HuH-7.5 (cell line): ENCODE results near the gene KNL1.
"Not testable (repeated sequence)": the region's sequence is repeated elsewhere in the genome, so short reads cannot be mapped to it uniquely, and the experiment has no call there.

Source experiments
- DNase-seq: peaks from one replicate; pipeline ENCODE4 v3.0.0; 2011; ENCODE audit warnings: low spot score

The KNL1 gene, protein sequence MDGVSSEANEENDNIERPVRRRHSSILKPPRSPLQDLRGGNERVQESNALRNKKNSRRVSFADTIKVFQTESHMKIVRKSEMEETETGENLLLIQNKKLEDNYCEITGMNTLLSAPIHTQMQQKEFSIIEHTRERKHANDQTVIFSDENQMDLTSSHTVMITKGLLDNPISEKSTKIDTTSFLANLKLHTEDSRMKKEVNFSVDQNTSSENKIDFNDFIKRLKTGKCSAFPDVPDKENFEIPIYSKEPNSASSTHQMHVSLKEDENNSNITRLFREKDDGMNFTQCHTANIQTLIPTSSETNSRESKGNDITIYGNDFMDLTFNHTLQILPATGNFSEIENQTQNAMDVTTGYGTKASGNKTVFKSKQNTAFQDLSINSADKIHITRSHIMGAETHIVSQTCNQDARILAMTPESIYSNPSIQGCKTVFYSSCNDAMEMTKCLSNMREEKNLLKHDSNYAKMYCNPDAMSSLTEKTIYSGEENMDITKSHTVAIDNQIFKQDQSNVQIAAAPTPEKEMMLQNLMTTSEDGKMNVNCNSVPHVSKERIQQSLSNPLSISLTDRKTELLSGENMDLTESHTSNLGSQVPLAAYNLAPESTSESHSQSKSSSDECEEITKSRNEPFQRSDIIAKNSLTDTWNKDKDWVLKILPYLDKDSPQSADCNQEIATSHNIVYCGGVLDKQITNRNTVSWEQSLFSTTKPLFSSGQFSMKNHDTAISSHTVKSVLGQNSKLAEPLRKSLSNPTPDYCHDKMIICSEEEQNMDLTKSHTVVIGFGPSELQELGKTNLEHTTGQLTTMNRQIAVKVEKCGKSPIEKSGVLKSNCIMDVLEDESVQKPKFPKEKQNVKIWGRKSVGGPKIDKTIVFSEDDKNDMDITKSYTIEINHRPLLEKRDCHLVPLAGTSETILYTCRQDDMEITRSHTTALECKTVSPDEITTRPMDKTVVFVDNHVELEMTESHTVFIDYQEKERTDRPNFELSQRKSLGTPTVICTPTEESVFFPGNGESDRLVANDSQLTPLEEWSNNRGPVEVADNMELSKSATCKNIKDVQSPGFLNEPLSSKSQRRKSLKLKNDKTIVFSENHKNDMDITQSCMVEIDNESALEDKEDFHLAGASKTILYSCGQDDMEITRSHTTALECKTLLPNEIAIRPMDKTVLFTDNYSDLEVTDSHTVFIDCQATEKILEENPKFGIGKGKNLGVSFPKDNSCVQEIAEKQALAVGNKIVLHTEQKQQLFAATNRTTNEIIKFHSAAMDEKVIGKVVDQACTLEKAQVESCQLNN (N-terminal part only)

DNA sequence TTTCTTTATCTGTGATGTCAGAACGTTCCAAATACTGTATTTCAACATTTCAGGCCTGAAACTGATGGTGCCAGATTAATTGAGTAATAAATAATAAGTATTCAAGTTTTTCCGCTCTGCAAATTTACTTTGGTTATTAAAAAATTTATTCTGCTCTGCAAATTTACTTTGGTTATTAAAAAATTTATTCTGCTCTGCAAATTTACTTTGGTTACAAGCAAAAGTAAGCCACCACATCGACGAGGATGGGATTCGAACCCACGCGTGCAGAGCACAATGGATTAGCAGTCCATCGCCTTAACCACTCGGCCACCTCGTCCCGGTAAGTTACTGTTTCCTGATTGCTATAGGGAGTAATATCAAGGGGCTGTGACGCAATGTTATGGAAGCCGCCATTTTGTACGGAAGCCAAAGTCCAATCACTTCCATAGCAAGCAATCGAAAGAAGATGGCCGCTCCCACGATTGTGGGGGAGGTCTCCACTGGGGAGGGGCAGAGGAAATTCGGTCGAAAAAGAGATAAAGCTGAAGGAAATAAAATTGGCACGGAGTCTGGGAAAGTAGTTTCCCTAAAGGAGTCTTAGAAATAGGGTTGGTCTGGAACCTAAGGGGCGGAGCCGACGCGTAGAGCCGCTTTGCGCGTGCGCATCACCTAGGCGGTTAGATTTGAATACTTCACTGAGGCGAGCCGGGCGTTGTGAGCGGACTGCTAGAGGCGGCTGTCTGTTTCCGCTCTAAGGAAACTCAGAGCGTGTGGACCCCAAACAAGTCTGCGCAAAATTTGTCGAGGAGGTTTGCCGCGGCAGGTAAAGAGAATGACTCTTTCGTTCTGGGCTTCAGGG is at the start of gene KNL1:
TSS of gene KNL1 (plus strand) at position 662 of the 841 bp plus-strand sequence. CDS start 8,683 bp downstream, outside the sequence.
- peak; percentile 43 for DNase-seq

DNA sequence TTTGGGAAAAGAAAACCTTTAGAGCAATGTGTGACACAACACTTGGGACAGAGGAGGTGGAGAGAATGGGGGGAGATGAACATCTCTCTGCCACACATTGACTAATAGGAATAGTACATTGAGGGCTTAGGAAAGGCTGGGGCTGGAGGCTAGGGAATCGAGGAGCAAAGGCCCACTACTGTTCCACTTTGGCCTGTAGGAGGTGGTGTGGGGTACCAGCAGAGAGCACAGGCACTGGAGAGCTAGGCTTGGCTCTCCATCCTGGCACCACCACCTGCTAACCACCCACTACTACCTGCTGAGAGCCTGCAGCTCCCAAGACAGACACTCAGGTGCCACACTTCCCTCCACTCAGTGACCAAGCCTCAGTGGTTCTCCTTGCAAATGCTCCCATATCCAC is 48.6 kb upstream of the KNL1 start:
- DNase-seq, result no peak

DNA sequence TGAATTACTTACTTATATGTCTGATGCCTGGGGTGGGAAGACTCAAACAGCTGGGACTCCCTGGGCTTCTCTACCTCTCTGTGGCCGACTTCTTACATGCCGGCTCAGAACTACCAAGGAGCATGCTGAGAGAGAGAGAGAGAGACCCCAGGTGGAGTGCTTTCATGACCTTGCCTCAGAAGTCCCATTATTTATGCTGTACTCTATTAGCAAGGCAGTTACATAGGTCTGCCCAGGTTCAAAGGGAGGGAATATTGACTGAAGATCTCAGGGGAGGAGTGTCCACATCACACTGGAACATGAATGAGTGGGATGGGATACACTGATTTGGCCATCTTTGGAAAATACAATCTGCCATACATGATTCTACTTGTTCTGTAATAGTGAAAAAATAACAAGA is 45.4 kb upstream of the KNL1 start:
- no peak for DNase-seq

DNA sequence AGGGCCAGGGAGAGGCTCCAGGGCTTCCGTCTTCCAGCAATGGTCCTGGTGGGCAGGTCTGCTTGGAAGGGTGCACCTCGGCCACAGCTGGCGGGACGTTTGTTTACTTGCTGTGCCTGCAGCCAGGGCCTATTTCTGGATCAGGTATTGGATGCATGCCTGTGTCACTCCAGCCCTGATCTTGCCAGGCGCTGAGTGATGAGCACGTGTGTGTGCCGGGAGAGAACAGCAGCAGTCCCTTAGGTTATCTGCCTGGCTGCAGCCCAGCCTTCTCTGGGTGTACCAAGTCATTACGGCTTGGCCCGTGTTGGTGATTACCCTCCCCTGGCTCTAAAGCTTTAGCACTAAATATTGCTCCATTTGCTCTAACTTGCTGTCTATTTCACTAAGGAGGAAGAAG is 44.2 kb upstream of the KNL1 start:
- no peak for DNase-seq

DNA sequence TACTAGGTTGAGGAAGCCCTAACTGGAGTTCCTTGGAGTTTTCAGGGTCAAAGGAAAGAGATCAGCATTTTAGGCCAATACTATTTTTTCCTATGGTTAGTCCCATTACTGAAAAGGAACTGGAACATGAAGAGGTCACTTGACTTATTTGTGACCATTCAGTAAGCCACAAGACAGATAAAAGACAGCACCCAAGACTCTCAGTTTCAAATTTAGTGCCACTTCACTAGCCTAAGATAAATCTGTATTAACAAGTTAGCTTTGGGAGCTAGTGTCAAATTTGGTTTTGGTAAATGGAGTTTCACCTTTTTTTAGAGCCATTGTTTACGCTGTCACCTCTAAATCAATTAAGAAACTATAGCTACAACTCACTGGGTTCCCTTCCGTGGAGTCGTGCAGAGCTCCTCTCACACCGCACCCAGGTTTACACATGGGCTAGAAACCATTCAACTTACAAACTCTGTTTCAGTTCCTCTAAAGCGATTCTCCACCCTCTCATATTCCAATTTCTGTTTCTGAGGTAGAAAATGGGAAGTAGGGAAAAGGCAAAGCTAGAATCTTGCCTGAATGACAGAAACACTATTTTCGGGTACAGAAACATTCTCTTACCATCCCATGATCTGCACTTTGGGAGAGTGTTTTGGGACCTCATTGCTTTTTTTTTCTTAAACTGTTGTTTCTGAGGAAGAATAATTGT is 43.6 kb upstream of the KNL1 start:
- no peak for DNase-seq

DNA sequence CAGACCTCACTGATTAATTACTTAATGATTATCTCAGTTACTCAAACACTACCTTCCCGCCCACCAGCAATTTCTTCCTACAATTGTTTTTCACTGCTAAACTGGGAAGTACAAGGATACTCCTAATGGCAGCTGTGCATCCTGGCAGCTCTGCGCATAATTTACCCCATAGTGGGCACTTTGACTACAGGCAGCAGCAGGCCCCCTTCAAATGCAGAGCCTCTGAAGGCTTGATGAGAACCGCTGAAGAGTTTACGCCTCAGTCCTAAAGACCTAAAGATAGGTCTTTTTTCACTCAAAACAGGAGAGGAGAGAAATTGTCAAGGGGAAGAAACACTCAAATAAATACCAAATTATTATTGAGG is 39.9 kb upstream of the KNL1 start:
- DNase-seq, result no peak

DNA sequence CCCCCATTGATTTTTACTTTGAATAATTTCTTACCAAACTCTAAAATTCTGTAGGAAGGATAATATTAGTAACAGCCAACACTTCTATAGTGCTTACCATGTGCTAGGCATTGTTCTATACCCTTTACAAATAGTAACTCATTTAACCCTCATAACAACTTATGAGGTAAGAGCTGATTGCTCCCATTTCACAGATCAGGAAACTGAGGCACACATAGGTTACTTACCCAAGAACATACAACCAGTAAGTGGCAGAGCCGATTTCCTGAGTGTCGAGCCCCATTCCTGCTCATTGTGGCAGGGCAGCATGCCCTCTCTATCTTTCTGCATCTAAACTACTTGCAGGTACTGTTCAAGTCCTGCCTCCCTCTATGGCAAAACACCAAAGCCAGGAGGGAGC is 38.2 kb upstream of the KNL1 start:
- no peak for DNase-seq

DNA sequence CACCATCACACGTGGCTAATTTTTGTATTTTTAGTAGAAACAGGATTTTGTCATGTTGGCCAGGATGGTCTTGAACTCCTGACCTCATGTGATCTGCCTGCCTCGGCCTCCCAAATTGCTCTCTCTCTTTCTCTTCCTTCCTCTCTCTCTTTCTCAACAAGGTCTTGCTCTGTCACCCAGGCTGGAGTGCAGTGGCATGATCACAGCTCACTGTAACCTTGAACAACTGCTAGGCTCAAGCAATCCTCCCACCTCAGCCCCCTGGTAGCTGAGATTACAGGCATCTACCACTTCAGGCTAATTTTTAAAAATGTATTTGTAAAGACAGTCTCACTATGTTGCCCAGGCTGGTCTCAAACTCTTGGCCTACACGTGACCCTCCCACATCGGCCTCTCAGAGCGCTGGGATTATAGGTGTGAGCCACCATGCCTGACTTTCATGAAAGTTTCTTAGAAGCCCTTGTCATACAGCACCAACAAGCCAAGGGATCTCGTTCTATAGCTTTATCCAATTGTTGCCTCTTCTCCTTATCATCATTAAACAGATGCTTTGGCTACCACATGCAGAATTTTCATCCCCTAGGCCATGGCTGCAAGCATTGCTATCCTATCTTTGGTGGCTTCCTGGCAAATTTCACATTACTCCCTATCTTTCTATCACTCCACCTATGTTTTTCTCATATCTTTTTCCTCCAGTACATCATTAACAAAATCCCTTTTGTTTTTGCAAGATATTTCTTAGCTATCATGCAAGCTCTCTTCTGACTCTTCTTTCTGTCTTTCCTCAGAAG is 34.9 kb upstream of the KNL1 start:
- no peak for DNase-seq

DNA sequence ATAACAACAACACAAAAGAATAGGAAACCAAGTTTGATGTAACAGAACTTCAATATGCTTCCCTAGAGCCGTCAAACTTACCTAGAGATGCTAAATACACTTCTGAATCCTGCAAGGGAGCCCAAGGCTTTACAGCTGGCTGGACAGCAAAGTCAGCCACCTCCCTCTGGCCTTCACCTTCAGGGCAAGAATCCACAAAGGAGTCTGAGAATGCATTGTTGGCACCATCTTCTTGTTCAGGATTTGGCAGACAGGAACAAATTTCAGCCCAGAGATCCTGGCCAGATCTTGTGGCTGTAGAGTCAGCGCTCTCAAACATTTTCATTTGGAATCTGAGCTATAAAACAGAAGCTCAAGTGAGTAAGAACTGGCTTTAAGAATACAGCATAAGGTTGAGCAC is 31.4 kb upstream of the KNL1 start:
- DNase-seq, result no peak

DNA sequence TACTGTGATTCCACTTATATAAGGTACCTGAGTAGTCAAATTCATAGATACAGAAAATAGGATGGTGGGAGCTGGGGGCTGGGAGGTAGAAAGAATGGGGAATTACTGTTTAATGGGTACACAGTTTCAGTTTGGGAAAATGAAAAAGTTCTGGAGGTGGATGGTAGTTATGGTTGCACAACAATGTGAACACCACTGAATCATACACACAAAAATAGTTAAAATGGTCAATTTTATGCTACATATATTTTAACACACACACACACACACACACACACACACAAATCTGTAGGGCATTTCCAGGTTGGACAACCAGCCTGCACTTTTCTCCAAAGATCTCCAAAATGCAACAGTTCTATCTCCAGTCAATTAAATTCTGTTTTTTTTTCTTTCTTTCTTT is 30.6 kb upstream of the KNL1 start:
- no peak for DNase-seq

DNA sequence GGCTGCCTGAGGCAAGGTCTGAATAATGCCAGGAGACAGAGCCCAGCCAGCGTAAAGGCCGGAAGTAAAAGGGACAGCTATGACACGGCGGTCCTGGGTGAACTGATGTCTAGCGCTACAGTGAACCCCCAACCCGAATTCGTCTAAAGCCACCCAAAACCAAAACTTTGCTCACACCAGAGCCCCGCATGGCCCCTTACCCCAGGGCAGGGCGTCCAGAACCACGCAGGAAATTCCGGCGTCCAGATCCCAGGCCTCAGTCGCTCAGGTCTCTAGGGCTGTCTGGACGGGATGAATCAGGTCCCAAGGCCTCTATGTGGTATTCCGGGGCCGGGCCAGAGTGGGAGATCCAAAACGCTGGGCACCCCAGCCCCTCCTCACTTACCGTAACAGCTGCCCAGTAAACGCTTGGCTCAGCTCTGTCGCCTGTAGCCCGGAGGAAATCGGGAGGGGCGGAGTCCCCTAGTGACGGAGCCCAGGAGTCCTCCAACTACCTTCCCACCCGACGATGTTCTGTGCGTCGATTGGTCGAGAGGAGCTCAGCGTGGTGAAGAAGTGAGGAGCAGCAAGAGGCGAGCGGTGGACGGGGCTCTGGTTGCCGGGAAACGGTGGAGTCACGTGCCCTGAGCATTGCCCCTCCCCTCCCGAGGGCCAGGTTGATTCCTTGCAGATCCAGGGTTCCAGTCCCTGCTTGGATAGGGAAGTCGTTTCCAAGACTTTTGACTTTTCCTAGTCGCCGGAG is 29.3 kb upstream of the KNL1 start, which contains the start of gene CCDC32:
TSS of gene CCDC32 (minus strand) at position 452 of the 742 bp plus-strand sequence. CDS start 2,027 bp downstream, outside the sequence.
- DNase-seq, result peak; percentile 93

DNA sequence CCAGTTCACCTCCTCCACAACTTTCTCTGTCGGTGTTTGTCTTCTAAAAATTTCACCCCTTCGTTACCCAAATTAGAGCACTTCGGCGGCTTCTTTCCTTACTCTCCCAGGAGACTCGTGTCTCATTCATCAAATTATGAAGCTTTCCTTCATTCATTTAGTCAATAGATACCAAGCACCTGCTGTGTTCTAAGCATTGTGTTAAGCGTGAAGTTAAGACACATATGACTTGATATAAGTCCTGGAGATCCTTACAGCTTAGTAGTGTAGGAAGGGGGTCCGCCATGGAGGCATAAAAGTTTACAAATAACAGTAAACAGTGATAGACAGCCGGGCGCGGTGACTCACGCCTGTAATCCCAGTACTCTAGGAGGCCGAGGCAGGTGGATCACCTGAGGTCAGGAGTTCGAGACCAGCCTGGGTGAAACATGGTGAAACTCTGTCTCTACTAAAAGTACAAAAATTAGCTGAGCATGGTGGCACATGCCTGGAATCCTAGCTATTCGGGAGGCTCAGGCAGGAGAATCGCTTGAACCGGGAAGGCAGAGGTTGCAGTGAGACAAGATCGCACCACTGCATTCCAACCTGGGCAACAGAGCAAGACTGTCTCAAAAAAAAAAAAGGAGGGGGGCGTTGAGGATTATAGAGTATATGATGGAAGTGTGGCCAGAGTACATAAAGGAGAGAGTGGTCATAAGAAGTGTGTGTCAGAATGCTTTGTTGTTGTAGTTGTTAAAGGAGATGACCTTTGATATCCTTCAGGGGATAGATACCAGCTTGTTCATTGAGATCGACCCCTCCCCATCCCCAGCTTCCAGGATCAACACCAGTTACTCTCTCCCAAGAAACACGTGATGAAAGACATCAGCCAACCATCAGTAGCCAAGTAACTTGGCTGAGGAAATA is 28.5 kb upstream of the KNL1 start:
- DNase-seq, result no peak

DNA sequence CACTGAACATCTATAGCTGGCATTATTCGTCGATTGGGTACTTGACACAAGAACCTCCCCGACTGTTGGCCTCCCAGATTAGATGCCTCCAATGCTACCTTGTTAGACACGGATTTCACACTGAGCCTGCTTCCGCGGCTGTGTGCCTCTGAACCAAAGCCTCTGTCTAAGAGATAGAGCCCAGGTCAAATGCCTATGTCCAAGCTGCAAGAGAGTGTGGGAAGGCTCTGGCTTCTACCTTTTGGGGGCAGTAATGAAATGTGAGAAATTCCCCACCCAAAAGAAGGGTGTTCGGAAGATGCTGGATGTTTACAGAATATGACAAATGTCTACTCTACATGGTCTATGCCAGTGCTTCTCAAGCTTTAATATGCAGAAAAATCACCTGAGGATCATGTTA is 26.9 kb upstream of the KNL1 start:
- no peak for DNase-seq

DNA sequence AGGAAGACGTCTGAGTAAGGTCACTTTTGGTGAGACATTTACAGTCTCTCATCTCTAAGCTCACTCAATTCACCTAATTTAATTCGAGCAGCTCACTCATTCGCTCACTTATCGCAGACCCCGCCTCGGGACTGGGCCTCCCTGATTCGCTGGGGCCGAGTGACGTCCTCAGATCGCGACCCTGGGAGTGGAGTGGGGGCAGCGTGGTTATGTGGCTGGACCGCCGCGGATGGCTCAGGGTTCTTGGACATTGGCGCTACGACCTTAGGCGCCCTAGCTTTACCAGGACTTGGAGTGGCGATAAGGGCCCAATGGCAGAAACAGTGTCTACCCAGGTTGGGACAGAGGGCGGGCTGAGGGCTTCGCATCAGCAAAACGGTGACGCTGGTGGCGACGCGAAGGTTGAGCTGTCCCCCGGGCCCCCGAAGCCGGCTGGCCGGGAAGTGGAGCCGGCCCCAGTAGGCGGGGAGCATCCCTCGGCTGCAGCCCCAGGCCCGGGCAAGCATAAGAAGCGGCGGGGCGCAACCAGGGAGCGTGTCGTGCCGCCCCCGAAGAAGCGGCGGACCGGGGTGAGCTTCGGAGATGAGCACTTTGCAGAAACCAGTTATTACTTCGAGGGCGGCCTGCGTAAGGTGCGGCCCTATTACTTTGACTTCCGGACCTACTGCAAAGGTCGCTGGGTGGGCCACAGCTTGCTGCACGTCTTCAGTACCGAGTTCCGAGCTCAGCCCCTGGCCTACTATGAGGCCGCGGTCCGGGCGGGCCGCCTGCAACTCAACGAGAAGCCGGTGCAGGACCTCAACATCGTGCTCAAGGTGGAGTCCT is 24.7 kb upstream of the KNL1 start, which contains the start of gene RPUSD2:
TSS of gene RPUSD2 (plus strand) at position 171 of the 825 bp plus-strand sequence. CDS start at position 210, 39 bp downstream.
- peak; percentile 69 for DNase-seq

DNA sequence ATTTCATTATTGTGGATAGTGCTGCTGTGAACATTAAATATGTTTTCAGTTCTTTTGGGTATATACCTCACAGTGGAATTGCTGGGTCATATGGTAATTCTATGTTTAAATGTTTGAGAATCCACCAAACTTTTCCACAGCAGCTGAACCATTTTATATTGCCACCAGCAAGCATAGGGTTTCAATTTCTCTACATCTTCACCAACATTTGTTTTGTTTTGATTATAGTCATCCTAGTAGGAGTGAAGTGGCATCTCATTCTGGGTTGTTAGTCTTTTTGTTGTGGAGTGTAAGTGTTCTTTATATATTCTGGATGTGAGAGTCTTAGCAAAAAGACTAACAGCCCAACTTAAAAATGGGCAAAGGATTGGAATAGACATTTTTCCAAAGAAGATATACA is 18.9 kb upstream of the KNL1 start:
- DNase-seq, result no peak

DNA sequence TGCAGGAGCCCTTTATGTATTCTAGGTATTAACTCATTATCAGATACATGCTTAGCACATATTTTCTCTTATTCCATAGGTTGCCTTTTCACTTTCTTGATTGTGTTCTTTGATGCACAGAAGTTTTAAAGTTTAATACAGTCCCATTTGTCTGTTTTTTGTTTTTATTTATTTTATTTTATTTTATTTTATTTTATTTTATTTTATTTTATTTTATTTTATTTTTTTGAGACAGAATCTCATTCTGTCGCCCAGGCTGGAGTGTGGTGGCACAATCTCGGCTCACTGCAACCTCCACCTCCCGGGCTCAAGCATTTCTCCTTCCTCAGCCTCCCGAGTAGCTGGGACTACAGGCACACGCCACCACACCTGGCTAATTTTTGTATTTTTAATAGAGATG is 17.1 kb upstream of the KNL1 start:
- DNase-seq, result not testable (repeated sequence)

DNA sequence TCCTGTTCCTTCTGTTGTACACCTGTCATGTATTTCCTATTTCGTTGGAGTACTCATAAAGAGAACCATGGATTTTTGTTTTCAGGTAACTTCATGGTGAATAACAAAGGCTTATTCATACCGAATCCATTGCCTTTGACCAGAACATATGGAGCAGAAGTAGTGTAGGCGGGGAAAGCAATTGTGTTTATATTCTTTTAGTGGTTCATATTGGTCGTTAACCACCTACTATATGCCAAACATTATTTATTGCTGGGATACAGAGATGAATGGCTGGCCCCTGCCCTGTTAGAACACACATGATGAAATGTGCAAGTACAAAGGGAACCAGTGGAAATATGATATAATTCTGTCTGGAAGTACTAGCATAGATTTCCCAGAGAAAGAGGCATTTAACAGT is 15.2 kb upstream of the KNL1 start:
- no peak for DNase-seq
